PC-3 (cell line): ENCODE results near the gene KIF17.

Source experiments
- EZH2 ChIP-seq: fragments of 300-600 bp; sonication (generic); IDR thresholded peaks from one replicate; pipeline ENCODE4 v1.6.1; 2017; ENCODE audit warnings: antibody characterized with exemption, mild to moderate bottlenecking, low read length; ENCODE audit not compliant: unreplicated experiment
- TF ChIP-seq, protein P1 (sequence below): fragments of 300-600 bp; sonication (generic); conservative IDR thresholded peaks from 2 replicates; pipeline ENCODE4 v1.5.1; 2017; ENCODE audit warnings: antibody characterized with exemption, low read depth, mild to moderate bottlenecking, low read length

DNA sequence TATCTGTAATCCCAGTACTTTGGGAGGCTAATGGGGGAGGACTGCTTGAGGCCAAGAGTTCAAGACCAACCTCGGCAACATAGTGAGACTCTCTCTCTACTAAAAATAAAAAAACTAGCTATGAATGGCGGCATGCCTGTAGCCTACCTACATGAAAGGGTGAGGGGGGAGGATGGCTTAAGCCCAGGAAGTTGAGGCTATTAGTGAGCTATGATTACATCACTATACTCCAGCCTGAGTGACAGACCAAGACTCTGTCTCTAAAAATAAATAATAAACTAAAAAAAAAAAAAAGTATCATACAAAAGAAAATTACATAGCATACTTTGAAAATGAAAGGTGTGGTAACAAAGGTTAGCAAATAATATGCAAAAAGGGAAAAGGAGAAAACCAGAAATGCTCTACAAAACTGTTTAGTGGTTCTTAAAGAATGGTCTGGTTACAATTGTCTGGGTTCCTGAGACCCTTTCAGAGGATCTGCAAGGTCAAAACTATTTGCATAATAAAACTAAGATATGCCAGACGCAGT, 33.7 kb upstream of the KIF17 start:
- TF ChIP-seq, protein P1, sequence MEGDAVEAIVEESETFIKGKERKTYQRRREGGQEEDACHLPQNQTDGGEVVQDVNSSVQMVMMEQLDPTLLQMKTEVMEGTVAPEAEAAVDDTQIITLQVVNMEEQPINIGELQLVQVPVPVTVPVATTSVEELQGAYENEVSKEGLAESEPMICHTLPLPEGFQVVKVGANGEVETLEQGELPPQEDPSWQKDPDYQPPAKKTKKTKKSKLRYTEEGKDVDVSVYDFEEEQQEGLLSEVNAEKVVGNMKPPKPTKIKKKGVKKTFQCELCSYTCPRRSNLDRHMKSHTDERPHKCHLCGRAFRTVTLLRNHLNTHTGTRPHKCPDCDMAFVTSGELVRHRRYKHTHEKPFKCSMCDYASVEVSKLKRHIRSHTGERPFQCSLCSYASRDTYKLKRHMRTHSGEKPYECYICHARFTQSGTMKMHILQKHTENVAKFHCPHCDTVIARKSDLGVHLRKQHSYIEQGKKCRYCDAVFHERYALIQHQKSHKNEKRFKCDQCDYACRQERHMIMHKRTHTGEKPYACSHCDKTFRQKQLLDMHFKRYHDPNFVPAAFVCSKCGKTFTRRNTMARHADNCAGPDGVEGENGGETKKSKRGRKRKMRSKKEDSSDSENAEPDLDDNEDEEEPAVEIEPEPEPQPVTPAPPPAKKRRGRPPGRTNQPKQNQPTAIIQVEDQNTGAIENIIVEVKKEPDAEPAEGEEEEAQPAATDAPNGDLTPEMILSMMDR = no peak
- no peak for TF ChIP-seq EZH2
